ENCODE results near the gene PMPCA.
"Not testable (repeated sequence)": the region's sequence is repeated elsewhere in the genome, so short reads cannot be mapped to it uniquely, and the experiment has no call there.

PMPCA gene

DNA sequence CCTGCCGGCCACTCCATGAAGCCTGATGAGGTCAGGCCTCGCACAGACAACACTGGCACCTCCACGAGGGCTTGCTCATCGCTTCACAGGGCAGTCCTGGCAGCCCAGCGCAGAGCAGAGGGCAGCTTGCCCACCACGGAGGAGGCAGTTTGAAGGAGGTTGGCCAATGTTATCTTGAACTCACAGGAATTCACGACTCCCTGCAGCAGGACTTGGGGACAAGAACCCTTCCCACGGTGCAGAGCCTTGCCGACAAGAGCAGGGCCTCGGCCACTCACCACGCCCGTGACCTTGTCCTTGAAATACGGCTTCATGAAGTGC lies 15.5 kb upstream of the PMPCA start:
- no peak for DNase-seq

DNA sequence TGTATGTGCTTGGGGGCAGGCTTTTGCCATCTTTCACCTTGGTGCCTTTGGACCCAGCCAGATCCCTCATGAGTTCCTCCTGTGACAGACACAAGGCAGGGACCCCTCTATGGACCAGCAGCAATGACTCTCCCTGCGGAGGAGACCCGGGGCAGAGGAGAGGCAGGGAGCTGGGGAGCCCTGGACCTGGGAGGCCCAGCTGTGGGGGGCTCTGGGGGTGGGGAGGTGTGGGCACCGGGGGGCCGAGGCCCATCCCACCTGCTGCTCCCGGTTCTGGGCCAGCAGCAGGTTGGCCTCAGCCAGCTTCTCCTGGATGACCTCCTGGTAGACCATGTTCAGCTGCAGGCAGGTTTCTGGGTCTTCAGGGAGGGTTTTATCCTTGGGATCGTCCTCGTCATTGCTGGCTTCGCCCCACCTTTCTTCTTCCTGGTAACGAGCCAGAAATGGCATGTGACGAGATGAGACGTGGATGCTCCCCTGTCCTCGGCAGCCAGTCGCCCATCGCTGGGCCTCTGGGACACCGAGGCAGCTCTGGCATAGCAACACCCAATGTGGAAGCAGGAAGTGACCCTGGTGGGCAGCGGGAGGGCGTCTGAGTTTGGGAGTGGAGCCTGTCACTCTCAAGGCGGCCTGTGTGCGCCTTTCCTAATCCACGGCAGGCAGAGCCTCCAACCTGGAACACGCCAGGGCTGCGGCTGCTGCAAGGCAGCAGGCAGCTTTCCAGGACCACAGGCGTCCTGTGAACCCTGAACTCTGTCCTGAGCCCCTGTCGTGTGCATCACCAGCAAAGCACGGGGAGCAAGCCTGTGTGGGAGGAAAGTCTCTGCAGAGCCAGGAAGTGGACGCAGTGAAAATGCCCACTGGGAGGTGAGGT lies 14.9 kb upstream of the PMPCA start:
- DNase-seq, result no peak

DNA sequence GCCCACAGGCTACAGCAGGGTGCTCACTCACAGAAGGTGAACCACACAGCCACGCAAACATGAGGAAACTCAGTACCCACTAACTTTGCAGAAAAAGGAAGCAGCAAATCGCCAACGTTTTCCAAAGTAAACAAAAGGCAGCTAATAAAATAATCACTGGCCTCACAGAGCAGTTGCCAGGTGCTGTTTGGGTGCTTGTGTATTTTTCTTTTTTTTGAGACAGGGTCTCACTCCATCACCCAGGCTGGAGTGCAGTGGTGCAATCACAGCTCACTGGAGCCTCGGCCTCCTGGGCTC lies 14.3 kb upstream of the PMPCA start:
- no peak for DNase-seq

DNA sequence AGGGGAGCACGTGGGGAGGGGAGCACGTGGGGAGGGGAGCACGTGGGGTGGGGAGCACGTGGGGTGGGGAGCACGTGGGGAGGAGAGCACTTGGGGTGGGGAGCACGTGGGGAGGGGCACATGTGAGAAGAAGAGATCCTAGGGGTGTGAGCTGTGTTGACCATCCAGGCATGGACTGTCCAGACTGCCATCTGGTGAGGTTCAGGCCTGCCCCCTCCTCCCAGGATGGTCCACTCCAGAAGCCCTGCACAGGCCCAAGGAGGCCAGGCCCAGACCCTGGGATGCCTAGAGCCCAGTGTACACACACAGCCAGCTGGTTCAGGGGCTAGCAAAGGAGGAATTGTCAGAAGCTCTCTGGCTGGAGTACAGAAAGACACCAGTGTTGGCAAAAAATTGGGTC lies 12.8 kb upstream of the PMPCA start:
- DNase-seq, result no peak

DNA sequence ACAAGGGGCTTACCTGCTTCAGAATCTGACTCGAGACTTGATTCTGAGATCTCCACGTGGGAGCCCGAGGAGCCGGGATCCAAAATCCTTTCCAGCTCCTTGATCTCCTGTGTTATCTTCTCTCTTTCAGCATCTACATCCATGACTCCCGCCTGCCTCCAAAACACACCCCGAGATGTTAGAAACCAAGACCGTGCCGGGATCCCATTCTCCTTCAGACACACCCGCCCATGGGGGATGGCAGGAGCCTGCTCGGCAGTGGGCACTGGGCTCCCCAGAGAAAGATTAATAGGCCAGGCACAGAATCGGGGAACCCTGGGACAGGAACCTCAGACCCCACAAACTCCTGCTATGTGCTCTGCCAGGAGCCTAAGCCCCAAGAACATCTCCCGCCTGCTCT lies 12.2 kb upstream of the PMPCA start:
- DNase-seq, result no peak

DNA sequence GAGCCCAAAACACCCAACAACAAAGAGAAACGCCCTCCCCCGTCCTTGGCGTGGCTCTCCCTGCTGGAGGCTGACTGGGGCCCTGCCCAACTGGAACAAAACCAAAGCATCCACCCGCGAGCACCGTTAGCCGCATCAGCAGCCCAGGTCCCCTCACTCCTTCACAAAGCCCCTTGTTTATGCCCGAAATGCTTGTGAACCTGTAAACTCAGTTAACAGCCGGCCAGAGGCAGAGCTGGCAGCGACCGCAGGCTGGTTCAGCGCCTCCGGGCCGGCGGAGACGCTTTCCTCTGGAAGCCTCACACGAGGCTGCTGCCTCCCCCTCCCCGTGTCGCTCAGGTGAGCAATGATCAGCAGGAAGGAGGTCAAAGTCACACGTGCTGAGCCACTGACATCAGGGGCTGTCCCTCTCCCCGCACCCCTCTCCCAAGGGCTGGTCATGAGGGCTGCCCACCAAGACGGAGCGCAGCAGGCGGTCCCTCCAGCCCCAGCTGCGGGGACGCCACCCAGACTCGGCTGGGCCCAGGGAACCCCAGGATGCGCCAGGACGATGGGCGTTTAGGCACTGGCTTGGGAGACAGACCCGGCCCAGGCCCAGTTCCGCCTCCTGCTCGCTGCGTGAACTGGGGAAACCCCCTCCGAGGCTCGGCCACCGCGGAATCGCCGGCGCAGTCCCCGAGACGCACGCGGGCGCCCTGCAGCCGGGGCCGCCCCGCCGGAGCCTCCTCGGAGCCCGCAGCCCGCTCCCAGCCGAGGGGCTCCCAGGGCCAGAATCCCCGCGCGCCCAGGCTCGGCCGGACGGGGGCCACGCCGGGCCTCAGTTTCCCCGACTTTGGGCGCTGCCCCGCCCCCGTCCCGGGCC lies 11.1 kb upstream of the PMPCA start:
- DNase-seq, result no peak

DNA sequence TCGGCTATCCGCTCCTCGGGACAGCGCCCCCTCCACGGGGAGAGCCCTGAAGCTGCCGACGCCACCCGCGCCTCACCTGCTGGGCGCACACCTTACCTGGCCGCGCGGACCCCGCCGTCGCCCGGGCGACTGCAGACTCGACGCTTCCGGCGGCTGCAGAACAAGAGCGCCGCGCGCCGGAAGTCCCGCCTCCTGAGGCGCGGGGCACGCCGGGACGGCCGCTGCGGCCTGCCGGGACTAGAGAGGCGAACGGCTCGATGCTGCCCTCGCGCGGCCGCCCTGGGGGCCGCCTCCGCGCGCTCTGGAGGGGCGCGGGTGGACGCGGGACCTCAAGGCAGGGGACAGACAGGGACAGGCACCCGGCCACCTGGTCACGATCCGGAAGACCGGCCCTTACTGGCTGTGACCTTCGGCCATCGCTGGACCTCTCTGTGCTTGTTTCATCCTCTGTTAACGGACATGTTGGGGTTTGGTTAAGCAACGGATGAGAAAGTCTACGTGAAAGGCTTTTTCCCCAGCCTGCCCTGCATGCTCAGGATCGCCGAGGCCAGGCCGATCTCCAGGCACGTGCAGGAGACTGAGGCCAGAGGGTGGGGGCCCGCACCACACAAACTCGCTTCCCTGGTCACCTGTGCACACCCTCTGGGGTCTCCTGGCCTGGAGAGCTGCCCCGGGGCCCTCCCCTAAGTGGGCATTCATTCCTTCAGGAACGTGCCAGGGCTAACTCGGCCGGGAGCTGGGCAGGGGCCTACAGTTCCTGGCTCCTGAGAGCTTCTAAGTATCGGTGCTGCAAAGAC lies 10.2 kb upstream of the PMPCA start, which contains the start of gene SNAPC4:
Gene SNAPC4 (minus strand): TSS at position 133 of the 797 bp plus-strand sequence. CDS start 1,742 bp downstream, outside the sequence.
- DNase-seq, result peak; percentile 88

DNA sequence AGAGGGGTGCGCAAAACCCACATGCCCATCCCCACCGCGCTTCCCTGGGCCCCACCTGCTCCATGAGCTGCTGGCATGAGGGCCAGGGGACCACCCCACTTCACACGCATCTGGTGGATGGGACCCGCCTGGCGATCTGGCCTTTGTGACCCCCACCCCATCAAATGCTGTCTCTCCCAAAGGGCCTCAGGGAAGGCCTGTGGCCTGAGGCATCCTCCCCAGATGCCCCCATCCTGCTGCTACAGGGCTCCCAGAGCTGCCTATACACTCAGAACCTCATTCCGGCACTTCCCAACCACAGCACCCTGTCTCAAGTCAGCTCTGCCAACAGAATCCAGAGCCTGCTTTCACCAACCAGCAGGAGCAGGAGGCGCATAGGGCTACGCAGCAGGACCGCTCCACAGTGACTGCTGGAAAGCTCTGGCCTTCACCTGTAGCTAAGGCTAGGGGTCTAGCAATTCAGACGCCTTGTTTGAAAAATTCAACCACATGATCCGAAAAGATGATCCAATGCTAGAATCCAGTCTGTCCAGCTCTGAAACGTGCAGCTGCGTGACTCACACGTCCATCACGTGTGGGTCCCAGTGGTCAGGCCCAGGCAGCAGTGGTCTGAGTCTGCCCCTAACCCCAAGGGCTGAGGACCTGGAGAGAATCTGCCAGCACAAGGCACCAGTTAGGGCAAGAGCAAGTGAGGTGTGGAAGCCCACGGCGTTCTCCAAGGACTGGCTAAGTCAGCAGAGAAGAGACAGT lies 9.1 kb upstream of the PMPCA start:
- no peak for DNase-seq

DNA sequence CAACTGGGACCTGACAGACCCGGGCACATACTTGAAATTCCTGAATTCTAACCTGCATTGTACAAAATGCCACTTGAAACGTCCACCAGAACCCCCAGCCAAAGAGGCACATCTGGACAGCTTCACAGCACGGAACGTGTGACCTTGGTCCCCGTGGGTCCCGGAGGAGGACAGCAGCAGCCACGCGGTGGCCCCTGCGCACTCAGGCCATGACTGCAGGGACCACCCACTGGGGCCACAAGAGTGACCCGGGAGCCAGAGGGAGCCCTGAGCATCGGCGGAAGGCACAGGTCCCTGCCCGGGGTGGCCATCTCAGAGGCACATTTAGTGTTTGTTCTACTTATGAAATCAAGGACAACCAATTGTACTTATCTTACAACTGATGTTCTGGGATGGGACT lies 8.4 kb upstream of the PMPCA start:
- no peak for DNase-seq

DNA sequence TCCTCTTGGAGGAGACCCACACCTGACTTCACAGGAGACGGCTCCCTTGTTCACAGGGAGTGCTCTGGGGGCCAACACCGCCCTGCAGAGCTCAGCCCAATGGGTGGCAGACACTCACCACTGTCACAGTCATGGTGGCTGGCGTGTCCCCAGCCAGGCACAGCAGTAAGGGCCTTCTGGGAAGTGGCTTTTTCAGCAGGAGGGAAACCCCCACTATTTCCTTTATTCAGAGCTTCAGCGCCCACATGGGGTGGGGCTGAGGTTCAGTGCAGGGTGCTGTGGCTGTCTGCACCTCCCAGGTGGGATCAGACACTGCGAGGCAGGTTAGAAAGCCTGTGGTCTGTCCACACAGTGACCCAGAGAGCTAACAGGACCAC lies 6.9 kb upstream of the PMPCA start:
- no peak for DNase-seq

DNA sequence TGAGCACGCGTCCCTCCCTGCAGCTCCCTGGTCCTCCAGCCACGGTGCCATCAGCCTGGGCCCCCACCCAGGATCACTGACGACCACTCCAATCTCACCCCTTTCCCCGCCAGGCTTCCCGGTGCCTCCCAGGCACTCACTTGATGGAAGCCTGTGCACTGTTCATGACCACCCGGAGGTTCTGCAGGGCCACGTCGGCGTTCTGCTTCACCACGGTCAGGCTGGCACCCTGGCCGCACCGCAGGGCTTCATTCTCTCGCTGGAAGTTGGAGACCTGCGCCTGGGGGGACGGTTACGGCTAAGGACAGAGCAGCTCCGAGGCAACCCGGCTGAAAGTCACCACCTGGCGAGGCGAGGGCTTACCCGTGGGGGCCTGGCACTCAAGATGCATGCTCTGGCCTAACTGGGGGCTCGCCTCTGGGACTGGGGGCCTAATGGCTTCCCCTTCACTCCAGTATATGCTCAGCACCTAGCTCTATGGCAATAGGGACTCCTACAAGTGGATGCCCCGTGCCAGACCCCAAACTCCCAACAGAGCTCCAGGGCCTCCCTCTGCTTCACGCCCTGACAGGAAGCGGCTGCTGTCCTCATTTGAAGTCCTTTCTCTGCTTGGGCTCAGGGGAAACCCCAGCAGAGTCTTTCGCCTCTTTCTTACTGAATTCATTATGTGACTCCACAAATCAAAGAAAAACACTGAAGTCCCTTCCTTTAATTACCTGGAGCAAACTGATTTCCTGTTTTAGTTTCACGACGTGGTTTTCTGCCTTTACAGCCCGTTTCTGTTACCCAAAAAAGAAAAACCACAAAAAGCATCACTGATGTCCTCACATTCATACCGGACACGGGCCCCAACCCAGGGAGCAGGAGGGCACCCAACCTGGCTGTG lies 6.3 kb upstream of the PMPCA start:
- no peak for DNase-seq

DNA sequence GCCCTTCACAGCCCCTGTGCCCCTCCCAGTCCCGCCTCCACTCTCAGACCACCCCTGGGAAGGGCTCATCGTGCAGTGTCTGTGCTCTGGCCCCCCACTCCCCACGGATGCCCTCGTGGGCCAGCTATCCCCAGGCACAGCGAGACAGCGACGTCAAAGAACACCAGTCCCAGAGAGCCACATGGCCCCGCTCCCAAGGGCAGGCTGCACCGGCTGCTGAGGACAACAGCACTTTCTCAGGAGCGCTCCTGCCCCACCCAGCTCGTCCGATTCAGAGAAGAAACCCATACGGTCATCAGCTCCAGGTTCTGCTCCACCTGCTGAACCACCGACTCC lies 5.7 kb upstream of the PMPCA start:
- no peak for DNase-seq

DNA sequence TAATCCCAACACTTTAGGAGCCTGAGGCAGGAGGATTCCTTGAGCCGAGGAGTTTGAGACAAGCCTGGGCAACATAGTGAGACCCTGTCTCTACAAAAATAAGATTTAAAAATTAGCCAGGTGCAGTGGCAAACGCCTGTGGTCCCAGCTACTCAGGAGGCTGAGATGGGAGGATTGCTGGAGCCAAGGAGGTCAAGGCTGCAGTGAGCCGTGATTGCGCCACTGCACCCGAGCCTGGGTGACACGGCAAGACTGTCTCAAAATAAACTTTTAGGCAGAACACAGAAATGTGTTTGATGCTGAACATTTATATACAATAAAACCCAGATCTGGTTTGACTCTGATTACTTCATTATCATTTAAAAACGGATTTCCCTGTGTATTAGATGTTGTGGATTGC lies 5.0 kb upstream of the PMPCA start:
- no peak for DNase-seq

DNA sequence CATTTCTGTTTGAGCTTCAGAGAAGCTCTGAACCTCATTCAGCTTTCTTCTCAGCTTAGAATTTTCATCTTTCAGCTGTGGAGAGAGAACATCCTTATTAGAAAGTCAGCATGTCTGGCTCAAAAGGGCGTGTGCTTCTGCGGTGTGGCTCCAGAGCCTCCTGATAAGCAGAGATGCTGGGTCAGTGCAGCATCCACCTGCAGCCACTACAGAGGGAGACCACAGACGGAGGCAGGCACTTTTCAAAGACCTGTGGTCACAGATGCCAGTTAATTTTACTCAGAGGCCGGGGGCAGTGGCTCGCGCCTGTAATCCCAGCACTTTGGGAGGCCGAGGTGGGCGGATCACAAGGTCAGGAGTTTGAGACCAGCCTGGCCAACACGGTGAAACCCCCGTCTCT lies 4.6 kb upstream of the PMPCA start:
- DNase-seq, result not testable (repeated sequence)

DNA sequence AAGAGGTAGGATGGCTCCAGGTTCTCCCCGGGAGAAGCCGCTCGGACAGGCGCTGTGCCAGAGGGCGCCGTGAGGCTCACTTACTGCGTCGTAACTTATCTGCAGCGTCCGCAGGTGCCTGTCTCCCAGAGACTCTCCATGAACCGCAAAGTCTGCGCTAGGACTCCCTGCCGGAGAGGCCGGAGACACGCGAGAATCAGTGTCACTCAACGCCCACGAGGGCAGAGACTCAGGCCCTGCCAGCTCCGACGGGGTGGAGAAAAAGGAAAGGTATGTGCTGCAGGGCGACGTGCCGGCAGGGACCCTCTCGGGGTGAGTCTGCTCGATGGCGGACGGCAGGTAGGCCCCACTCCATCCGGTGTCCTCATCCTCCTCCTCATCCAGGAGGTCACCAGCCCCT lies 3.4 kb upstream of the PMPCA start:
- not testable (repeated sequence) for DNase-seq

DNA sequence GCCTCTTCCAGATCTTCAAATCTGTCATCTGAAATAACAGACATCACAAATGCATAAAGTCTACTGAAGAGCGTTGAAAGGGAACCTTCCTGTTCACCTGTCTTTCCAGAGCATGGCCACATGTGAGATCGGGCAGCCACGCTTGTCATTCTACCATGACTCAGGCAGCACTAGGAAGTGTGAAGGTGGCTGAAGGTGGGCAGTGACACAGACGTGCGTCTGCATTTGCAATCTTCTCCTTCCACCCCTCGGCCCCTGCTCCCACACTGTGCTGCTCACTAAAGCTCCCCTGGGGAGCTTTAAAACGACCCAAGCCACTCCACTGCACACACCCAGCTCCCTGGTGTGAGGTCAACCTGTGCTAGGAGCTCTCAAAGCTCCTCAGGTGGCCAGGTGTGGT lies 2.5 kb upstream of the PMPCA start:
- no peak for DNase-seq

DNA sequence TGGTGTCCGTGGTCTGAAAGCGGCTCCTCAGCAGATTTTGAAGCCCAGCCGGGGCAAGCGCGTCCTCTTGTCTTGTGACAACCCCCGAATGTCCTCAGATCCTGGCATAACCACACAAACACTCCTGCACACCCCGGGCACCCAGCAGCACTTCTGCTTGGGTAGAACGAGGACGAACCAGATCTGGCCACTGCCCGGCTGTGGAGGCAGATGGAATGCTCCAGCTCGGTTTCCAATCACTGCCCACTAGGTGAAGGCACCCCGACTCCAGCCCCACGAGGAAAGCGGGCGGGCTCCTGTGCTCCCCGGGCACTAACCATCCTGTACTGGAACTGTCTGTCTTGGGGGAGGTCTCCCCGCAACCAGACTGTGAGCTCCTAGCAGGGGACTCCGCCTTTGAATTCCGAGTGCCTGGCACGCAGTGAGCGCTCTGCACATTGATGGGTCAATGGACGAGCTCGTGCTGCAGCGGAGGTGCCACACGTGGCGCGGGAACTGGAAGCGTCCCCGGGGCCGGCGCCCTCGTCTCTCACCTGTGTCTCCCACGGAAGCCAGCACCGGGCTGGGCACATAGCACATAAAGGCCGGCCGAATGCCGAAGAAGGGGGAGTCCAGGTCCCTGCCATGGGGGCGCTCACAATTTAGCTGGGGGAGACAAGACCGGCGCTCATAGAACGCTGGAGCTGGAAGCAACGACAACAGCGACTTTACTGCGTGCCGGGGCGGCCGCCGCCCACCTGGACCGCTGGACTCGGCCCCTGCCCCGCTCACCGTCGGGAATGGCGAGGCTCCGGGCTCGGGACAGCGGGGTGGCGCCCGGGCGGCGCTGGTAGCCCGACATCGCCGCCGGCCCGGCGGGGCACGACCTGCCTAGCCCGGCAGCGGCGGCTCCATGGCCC lies 652 bp upstream of the PMPCA start:
- no peak for DNase-seq

DNA sequence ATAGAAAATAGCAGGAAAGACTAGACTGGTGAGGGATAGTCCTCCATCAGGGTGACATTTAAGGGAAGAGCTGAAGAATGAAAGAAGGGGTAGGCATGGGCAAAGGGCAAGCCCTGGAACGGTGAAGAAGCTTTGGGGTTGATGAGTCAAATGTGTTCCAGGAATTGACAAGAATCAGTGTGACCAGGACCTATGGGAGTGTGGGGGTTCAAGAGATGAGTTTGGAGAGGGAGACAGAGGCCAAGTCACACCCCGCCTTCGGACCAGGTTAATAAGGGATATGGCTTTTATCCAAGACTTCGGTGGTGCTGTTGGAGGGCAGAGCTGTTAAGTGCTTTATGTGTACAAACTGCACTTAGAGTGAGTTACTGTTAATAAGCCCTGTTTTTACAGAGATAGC lies 920 bp downstream of the PMPCA start:
- DNase-seq, result no peak

DNA sequence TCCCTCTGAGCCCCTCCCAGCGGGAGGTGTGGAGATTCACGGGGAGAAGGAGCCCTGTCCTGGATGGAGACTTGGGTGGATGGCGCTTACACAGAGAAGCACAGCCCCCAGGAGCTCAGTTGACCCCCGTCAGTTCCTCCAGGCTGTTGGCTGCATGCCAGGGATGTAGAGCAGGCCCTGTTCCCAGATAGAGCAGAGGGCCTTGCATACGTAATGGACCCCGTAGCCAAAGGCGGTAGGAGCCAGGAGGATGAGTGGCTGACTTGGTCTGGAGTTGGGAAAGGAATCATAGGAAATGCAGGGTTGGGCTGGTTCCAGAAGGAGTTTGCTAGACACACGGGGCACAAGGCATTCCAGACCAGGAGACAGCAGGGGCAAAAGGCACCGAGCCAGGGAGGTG lies 2.5 kb downstream of the PMPCA start:
- DNase-seq, result no peak

DNA sequence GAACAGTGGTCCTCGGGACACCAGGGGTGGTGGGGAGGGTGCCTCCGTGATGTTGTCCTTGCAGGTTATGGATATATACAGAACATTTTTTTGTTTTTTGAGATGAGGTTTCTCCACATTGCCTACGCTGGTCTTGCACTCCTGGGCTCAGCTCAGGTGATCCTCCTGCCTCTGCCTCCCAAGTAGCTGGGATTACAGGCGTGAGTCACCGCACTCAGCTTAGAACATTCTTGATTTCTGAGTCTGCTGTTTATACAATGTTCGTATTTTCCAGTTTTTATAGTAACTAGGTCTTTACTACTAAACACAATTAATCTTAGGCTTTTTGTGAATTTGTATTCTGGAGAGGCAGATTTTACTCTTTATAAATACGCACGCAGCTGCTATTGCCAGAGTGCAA lies 6.0 kb downstream of the PMPCA start:
- DNase-seq, result no peak

DNA sequence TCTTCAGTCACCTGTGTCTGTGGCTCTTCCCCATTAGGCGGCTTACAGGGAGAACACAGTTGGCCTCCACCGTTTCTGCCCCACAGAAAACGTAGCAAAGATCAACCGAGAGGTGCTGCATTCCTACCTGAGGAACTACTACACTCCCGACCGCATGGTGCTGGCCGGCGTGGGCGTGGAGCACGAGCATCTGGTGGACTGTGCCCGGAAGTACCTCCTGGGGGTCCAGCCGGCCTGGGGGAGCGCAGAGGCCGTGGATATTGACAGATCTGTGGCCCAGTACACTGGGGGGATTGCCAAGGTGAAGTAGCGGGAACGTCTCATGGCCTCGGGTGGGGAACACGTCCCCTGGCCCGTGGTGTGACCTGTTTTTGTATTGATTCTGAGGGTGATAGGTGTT lies 6.5 kb downstream of the PMPCA start:
- DNase-seq, result no peak
